ENCODE results near the gene FOXN4. TPM values are rescaled to one million over a fixed set of nuclear protein-coding genes. Genes with fewer than 3 reads are reported as not detected.

FOXN4 gene
- total and polyA plus RNA-seq, 9 donors = 0.04 to 0.52 (median 0.11) TPM

DNA sequence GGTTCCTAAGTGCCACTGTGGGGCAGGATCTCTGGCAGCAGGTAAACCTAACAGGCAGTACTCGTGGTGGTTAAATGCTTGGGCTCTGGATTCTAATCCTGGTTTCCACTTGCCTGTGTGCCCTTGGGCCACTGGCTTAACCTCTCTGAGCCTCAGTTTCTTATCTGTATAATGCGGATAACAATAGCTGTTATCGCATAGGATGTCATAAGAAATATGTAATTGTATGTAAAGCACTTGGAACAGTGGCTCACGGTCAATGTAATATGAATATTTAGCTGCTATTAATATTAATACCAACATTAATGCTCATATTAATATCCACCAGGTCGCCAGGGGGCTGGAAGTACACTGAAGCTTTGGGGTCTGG, 16.8 kb downstream of the FOXN4 start:
- no peaks in the 10 kb centered on the region for H3K36me3 ChIP-seq (ENCODE audit: control insufficient read depth, insufficient read depth, low read length)
- WGBS (ENCODE audit: insufficient coverage) = 57% methylated on average over 1 of the region's 5 CpGs
- no peaks in the 10 kb centered on the region for H3K9me3 ChIP-seq (replicated peaks; ENCODE audit: control insufficient read depth, low read depth, low read length)
- H3K27ac ChIP-seq (ENCODE audit: low read length) = peak overlapping the region; percentile 71
- peaks cover 18% of the 10 kb centered on the region for H3K4me1 ChIP-seq (ENCODE audit: control insufficient read depth, insufficient read depth, low read length)
- no peak for DNase-seq
- H3K4me3 ChIP-seq (ENCODE audit: low read length) = no peak overlapping the region
- H3K27me3 ChIP-seq (ENCODE audit: control insufficient read depth, insufficient read depth, low read length) = peaks cover 12% of the 10 kb centered on the region

DNA sequence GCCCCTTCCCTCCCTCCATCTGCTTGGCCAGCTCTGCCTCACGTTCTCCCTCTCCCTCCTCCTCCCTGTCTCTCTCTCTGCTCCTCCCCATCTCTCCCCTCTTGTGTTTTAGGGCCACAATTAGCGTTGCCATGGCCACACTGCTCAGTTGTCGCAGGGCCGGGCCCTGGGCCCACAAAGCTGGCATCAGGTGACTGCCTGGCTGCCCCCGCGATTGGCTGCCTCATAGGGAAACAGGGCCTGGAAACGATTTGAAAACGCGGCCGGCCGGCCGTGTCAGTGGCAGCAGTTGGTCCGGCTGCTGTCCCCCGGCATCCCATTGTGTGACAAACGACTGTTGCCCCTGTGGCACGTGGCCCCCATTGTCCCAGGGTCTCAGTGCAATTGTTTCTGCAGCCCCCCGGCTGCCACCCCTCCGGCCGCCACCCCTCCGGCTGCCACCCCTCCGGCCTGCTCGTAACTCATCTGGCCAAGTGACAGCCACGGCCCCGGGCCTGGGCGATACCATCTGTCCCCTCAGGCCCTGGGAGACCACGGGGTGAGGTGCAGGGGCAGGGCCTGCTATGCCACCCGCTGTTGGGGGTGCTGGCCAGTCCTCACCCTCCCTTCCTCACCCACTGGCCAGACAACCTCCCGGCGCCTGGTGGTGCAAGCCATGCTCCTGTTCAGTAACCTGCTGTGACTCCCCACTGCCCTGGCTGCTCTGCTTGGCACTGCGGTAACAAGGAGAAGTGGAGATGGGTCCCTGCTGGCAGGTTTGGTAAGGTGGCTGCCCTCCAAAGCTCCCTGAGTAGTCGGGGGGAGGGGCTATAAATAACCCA, 17.4 kb downstream of the FOXN4 start:
- Histone ChIP-seq H3K4me1 (ENCODE audit: control insufficient read depth, insufficient read depth, low read length) (peaks cover 18% of the 10 kb centered on the region), H3K9me3 (replicated peaks; ENCODE audit: control insufficient read depth, low read depth, low read length) (no peaks in the 10 kb centered on the region), H3K27ac (ENCODE audit: low read length) (peak overlapping the region; percentile 71), H3K36me3 (ENCODE audit: control insufficient read depth, insufficient read depth, low read length) (no peaks in the 10 kb centered on the region), H3K4me3 (ENCODE audit: low read length) (peak overlapping the region; percentile 27), H3K27me3 (ENCODE audit: control insufficient read depth, insufficient read depth, low read length) (peaks cover 12% of the 10 kb centered on the region)
- DNase-seq = peak; percentile 89
- 7% methylated on average over 28 of the region's 31 CpGs for WGBS (ENCODE audit: insufficient coverage)

DNA sequence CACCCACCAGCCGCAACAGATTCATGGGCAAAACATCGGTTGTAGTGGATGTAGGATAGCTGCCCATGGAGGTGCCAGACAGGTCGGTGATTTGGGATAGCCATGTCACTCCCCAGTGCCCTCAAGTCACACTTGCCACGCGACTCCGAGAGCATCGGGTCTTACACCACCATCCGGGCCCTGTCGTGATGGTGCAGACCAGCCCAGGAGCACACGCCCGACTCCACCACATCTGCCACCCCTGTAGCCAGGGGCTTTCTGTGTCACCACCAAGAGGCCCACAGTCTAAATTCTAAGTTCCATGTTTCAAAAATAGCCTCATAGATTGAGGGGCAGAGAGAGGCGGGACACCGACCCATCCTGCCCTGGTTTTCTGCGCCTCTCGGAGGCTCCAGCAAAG, 18.0 kb downstream of the FOXN4 start:
- Histone ChIP-seq H3K4me3 (ENCODE audit: low read length) (peak overlapping the region; percentile 27), H3K27me3 (ENCODE audit: control insufficient read depth, insufficient read depth, low read length) (peaks cover 10% of the 10 kb centered on the region), H3K9me3 (replicated peaks; ENCODE audit: control insufficient read depth, low read depth, low read length) (no peaks in the 10 kb centered on the region), H3K27ac (ENCODE audit: low read length) (peak overlapping the region; percentile 71), H3K36me3 (ENCODE audit: control insufficient read depth, insufficient read depth, low read length) (no peaks in the 10 kb centered on the region), H3K4me1 (ENCODE audit: control insufficient read depth, insufficient read depth, low read length) (peaks cover 18% of the 10 kb centered on the region)
- WGBS (ENCODE audit: insufficient coverage) = 25% methylated on average over 12 of the region's 15 CpGs
- DNase-seq = no peak

DNA sequence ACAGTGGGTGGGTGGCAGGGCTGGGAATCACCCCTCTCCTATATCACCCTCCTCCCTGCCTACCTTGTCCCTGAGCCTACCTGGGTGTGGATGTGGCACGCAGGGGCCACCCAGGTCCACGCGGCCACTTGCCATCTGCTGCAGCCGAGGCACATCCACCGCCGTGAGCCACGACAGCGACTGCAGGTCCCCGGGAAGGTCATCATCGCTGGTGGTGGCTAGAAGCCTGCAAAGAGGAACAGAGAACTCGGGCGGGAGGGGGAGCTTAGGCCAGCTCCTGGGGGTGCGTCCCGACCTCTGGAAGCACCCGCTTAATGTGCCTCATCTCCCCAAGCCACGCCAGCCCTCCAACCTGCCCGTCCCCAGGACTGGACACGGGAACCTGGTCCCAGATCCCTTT, 19.0 kb downstream of the FOXN4 start:
- Histone ChIP-seq H3K36me3 (ENCODE audit: control insufficient read depth, insufficient read depth, low read length) (no peaks in the 10 kb centered on the region), H3K9me3 (replicated peaks; ENCODE audit: control insufficient read depth, low read depth, low read length) (no peaks in the 10 kb centered on the region), H3K4me3 (ENCODE audit: low read length) (no peak overlapping the region), H3K27me3 (ENCODE audit: control insufficient read depth, insufficient read depth, low read length) (peaks cover 10% of the 10 kb centered on the region), H3K4me1 (ENCODE audit: control insufficient read depth, insufficient read depth, low read length) (peaks cover 18% of the 10 kb centered on the region), H3K27ac (ENCODE audit: low read length) (no peak overlapping the region)
- DNase-seq = no peak
- WGBS (ENCODE audit: insufficient coverage) = 86% methylated on average over 18 of the region's 18 CpGs

DNA sequence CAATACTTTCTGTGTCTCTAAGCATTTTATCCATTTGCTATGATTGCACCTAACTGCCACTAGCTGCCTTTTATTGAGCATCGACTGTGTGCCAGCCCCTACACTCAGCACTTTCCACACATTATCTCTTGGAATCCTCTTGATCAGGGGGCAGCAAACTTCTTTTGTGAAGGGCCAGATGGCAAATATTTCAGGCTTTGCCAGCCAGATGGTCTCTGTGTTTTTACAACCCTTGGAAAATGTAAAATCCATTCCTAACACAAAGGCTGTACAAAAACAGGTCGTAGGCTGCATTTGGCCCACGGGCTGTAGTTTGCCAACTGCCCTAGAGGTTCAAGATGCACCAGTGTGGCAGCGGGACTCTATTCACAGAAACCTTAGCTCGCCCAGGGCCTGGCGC, 19.5 kb downstream of the FOXN4 start:
- H3K27ac ChIP-seq (ENCODE audit: low read length) = no peak overlapping the region
- H3K4me3 ChIP-seq (ENCODE audit: low read length) = no peak overlapping the region
- H3K27me3 ChIP-seq (ENCODE audit: control insufficient read depth, insufficient read depth, low read length) = peaks cover 10% of the 10 kb centered on the region
- WGBS (ENCODE audit: insufficient coverage) = 34% methylated on average over 3 of the region's 6 CpGs
- H3K36me3 ChIP-seq (ENCODE audit: control insufficient read depth, insufficient read depth, low read length) = no peaks in the 10 kb centered on the region
- H3K4me1 ChIP-seq (ENCODE audit: control insufficient read depth, insufficient read depth, low read length) = peaks cover 18% of the 10 kb centered on the region
- no peaks in the 10 kb centered on the region for H3K9me3 ChIP-seq (replicated peaks; ENCODE audit: control insufficient read depth, low read depth, low read length)
- DNase-seq = no peak

DNA sequence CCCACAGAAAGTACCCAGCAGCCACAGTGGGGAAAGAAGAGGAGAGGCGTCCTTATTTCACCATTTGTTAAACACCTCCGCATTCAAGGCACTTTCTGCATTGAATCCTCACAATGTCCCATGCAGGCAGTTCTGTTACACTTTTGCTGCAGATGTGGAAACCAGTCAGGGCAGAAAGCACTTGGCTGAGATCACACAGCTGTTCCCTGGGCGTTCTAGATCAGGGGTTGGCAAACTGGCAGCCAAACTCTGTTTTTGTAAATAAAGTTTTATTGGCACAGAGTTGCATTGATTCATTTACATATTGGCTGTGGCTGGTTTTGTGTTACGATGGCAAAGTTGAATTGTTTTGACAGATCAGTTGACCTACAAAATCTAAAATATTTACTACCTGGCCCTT, 20.1 kb downstream of the FOXN4 start:
- Histone ChIP-seq H3K4me1 (ENCODE audit: control insufficient read depth, insufficient read depth, low read length) (peaks cover 18% of the 10 kb centered on the region), H3K36me3 (ENCODE audit: control insufficient read depth, insufficient read depth, low read length) (no peaks in the 10 kb centered on the region), H3K9me3 (replicated peaks; ENCODE audit: control insufficient read depth, low read depth, low read length) (no peaks in the 10 kb centered on the region), H3K27me3 (ENCODE audit: control insufficient read depth, insufficient read depth, low read length) (peaks cover 10% of the 10 kb centered on the region), H3K27ac (ENCODE audit: low read length) (no peak overlapping the region), H3K4me3 (ENCODE audit: low read length) (no peak overlapping the region)
- no CpG with 5 or more reads among the region's 4 CpGs for WGBS (ENCODE audit: insufficient coverage)
- no peak for DNase-seq

DNA sequence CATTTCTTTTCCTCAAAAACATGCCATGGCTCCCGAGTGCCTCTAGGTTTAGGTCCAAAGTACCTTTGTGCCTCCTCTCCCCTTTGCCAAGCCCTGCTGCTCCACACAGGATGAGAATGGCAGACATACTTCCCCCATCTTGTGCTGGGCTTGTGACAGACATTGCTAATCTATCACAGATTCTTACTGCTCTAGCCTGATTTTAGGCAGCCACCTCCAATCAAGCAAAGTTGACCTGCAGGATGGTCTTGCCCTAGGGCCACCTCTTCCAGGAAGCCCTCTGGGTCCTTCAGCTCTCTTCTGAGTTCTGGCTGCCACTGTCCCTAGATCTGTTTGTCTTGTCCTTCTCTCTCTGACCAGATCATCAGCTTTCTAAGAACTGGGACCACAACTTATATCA, 20.5 kb downstream of the FOXN4 start:
- Histone ChIP-seq H3K27me3 (ENCODE audit: control insufficient read depth, insufficient read depth, low read length) (peaks cover 10% of the 10 kb centered on the region), H3K36me3 (ENCODE audit: control insufficient read depth, insufficient read depth, low read length) (no peaks in the 10 kb centered on the region), H3K9me3 (replicated peaks; ENCODE audit: control insufficient read depth, low read depth, low read length) (no peaks in the 10 kb centered on the region), H3K27ac (ENCODE audit: low read length) (no peak overlapping the region), H3K4me1 (ENCODE audit: control insufficient read depth, insufficient read depth, low read length) (peaks cover 18% of the 10 kb centered on the region), H3K4me3 (ENCODE audit: low read length) (no peak overlapping the region)
- no peak for DNase-seq
- WGBS (ENCODE audit: insufficient coverage) = 64% methylated on average over 1 of the region's 1 CpG

DNA sequence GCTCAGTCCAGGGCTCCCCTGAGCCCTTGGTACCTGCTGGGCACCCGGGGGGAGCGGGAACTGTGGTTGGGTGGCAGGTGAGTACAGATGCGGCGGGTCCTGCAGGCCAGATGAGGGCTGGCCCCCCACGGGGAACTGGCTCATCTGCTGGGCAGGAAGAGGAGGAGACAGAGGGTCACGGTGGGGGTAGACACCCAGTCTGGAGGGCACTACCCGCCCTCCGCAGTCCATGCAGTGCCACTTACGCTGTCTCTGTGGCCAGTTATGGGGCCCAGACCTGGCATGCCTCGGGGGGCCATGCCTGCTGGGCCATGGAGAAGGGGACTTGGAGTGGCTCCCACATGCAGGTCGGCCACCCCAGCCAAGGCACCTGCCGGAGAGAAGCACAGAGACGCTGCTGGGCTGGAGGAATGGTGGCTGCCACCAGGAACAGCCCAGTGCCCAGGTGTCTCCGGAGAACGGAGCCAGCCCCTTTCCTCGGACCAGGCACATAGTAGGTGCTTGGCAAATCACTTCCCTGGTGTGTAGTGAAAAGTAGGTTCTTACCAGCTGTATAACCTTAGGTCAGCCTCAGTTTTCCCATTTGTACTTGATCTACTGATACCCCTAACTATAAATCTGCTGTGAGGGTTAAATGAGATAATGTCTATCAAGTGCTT, 21.1 kb downstream of the FOXN4 start:
- H3K27ac ChIP-seq (ENCODE audit: low read length) = no peak overlapping the region
- peaks cover 10% of the 10 kb centered on the region for H3K27me3 ChIP-seq (ENCODE audit: control insufficient read depth, insufficient read depth, low read length)
- DNase-seq = no peak
- whole genome bisulfite sequencing (ENCODE audit: insufficient coverage) = 88% methylated on average over 15 of the region's 16 CpGs
- no peaks in the 10 kb centered on the region for H3K9me3 ChIP-seq (replicated peaks; ENCODE audit: control insufficient read depth, low read depth, low read length)
- peaks cover 18% of the 10 kb centered on the region for H3K4me1 ChIP-seq (ENCODE audit: control insufficient read depth, insufficient read depth, low read length)
- H3K36me3 ChIP-seq (ENCODE audit: control insufficient read depth, insufficient read depth, low read length) = no peaks in the 10 kb centered on the region
- no peak overlapping the region for H3K4me3 ChIP-seq (ENCODE audit: low read length)

DNA sequence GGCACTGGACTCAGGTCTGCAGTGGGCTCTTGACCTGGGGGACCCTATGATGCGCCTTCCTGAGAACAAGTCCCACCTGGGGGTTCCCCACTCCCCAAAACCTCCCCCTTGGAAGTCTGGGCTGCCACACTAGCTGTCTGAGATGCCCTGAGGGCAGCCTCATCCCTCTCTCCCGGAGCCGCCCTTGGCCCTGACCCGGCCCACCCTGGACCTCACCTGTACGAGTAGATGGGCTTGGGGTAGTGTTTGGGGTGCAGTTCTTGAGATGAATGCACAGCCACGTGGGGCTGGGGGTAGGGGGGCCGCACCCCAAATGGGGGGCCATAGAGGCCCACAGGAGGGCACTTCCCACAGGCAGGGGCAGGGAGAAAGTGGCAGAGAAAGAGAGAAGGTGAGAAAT, 21.9 kb downstream of the FOXN4 start:
- Histone ChIP-seq H3K36me3 (ENCODE audit: control insufficient read depth, insufficient read depth, low read length) (no peaks in the 10 kb centered on the region), H3K27me3 (ENCODE audit: control insufficient read depth, insufficient read depth, low read length) (peaks cover 10% of the 10 kb centered on the region), H3K9me3 (replicated peaks; ENCODE audit: control insufficient read depth, low read depth, low read length) (no peaks in the 10 kb centered on the region), H3K4me1 (ENCODE audit: control insufficient read depth, insufficient read depth, low read length) (peaks cover 17% of the 10 kb centered on the region), H3K27ac (ENCODE audit: low read length) (no peak overlapping the region), H3K4me3 (ENCODE audit: low read length) (no peak overlapping the region)
- DNase-seq = no peak
- 56% methylated on average over 3 of the region's 7 CpGs for WGBS (ENCODE audit: insufficient coverage)

DNA sequence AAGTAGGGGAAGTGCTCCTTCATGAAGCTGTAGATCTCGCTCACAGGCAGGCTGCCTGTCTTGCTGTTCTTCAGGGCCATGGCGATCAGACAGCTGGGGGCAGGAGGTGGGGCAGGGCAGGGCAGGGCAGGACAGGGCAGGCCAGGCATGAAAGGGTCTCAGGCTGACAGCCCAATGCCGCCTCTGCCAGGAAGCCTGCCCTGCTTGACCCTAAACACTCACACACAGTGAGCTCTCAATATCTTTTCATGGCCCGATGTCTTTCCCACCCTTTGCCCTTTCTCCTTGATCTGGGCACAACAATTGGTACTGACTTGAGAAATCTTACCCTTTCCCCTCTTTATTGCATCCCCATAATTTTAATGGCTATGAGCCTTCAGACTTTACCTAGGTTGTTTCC, 22.4 kb downstream of the FOXN4 start:
- Histone ChIP-seq H3K27me3 (ENCODE audit: control insufficient read depth, insufficient read depth, low read length) (peaks cover 6% of the 10 kb centered on the region), H3K4me3 (ENCODE audit: low read length) (no peak overlapping the region), H3K9me3 (replicated peaks; ENCODE audit: control insufficient read depth, low read depth, low read length) (no peaks in the 10 kb centered on the region), H3K36me3 (ENCODE audit: control insufficient read depth, insufficient read depth, low read length) (no peaks in the 10 kb centered on the region), H3K27ac (ENCODE audit: low read length) (no peak overlapping the region), H3K4me1 (ENCODE audit: control insufficient read depth, insufficient read depth, low read length) (peaks cover 12% of the 10 kb centered on the region)
- no peak for DNase-seq
- 70% methylated on average over 3 of the region's 4 CpGs for whole genome bisulfite sequencing (ENCODE audit: insufficient coverage)

All from muscle of leg (tissue), 11 donors.